CD4-positive, CD25-positive, alpha-beta regulatory T cell (primary cell): Measurements from ENCODE around the gene CIC. TPM values are rescaled to one million over a fixed set of nuclear protein-coding genes. Genes with fewer than 3 reads are reported as not detected.

Source experiments
- ATAC-seq, 2 donors: fragments of 150-1000 bp; cut with Tn5 transposase; one replicate each; pipeline ENCODE4 v1.10.0; 2021; ENCODE audit warnings: low read depth in 2 of 2, moderate number of reproducible peaks in 2 of 2, moderate library complexity in 1 of 2
- DNase-seq, 3 donors: peaks; one replicate each; pipeline versions ENCODE4 v3.0.0 to v3.0.0-alpha.2; 2012 to 2022; ENCODE audit warnings: mixed read lengths in 1 of 3
- H3K27ac ChIP-seq: one replicate; pipeline ENCODE4 v1.7.0; 2013; ENCODE audit warnings: mild to moderate bottlenecking, low read length; ENCODE audit not compliant: insufficient read depth, poor library complexity, severe bottlenecking
- H3K27me3 ChIP-seq: one replicate; pipeline ENCODE4 v1.7.0; 2013; ENCODE audit warnings: low read length; ENCODE audit not compliant: control insufficient read depth, insufficient read depth
- H3K36me3 ChIP-seq: one replicate; pipeline ENCODE4 v1.7.0; 2013; ENCODE audit warnings: mild to moderate bottlenecking, low read length, moderate library complexity; ENCODE audit not compliant: control insufficient read depth, insufficient read depth
- H3K4me1 ChIP-seq: 2 replicates; pipeline ENCODE4 v1.7.0; 2013; ENCODE audit warnings: mild to moderate bottlenecking, low read length; ENCODE audit not compliant: insufficient read depth, control insufficient read depth, poor library complexity, severe bottlenecking
- H3K4me3 ChIP-seq: one replicate; pipeline ENCODE4 v1.7.0; 2013; ENCODE audit warnings: low read depth, mild to moderate bottlenecking, low read length, moderate library complexity
- H3K9me3 ChIP-seq, 2 experiments: 1 replicate in 1 of 2; 2 replicates in 1 of 2; pipeline ENCODE4 v1.7.0; 2013; ENCODE audit warnings: low read length in 2 of 2, mild to moderate bottlenecking in 1 of 2, moderate library complexity in 1 of 2; ENCODE audit not compliant: control insufficient read depth in 2 of 2
- H3K27ac Mint-ChIP-seq, 3 donors: one replicate each; pipeline ENCODE4 v1.8.0; 2020 to 2022; ENCODE audit warnings: mild to moderate bottlenecking in 3 of 3, mixed read lengths in 3 of 3, moderate library complexity in 2 of 3
- H3K27me3 Mint-ChIP-seq: one replicate; pipeline ENCODE4 v1.8.0; 2022; ENCODE audit warnings: mild to moderate bottlenecking, mixed read lengths
- H3K36me3 Mint-ChIP-seq: one replicate; pipeline ENCODE4 v1.8.0; 2020; ENCODE audit warnings: mixed read lengths
- H3K4me1 Mint-ChIP-seq, 4 donors: one replicate each; pipeline ENCODE4 v1.8.0; 2020 to 2022; ENCODE audit warnings: mixed read lengths in 4 of 4, mild to moderate bottlenecking in 1 of 4
- H3K4me3 Mint-ChIP-seq, 4 donors: one replicate each; pipeline ENCODE4 v1.8.0; 2020 to 2022; ENCODE audit warnings: mild to moderate bottlenecking in 4 of 4, mixed read lengths in 4 of 4, moderate library complexity in 3 of 4
- H3K9me3 Mint-ChIP-seq, 7 donors: one replicate each; pipeline ENCODE4 v1.8.0; 2020 to 2022; ENCODE audit warnings: mixed read lengths in 7 of 7, mild to moderate bottlenecking in 3 of 7, moderate library complexity in 2 of 7
- polyA plus RNA-seq, 4 donors: library from polyadenylated mRNA; unstranded; fragments of 300-500 nt; fragmentation: Illumina TruSeq; gene quantifications; one replicate each; pipeline ENCODE4 v1.2.3, GENCODE V29; 2021
- total RNA-seq: library from RNA; stranded (reverse); gene quantifications from one replicate; pipeline ENCODE4 v1.2.3, GENCODE V29; 2022

The CIC gene
- total and polyA plus RNA-seq, 5 donors from 2014 or later = 0.41 to 124 (median 0.80) TPM

DNA sequence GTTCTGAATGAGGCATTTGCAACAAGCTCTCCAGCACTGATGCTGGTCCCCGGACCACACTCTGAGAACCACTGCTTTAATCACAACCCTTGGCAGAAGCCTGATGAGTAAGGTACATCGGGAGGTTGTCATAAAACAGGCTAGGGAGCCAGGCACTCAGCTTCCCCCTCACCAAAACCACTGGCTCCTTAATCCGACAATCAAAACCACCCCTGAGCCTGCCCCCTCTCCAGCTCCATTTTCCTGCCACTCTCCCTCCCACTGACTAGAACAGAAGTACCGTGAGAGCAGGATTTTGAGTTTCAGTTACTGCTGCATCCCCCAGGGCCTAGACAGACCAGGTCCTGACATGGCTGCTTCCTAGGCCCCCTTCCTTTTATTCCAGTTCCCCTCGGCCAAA, 33.9 kb upstream of the CIC start:
- Histone ChIP-seq H3K4me1 (peaks cover 6% of the 10 kb centered on the region), H3K36me3 (peaks cover 79% of the 10 kb centered on the region), H3K9me3 (no peaks in the 10 kb centered on the region), H3K4me3 (no peak overlapping the region), H3K27me3 (no peaks in the 10 kb centered on the region), H3K27ac (no peak overlapping the region)
- Mint-ChIP-seq H3K27ac (no peak overlapping the region), H3K27me3 (no peaks in the 10 kb centered on the region), H3K4me3 (no peak overlapping the region), H3K36me3 (peaks cover 28% of the 10 kb centered on the region), H3K4me1 (peaks cover 0 to 36% (median 16%) of the 10 kb centered on the region in 4 donors), H3K9me3 (no peaks in the 10 kb centered on the region)
- DNase-seq (no peak), ATAC-seq (no peak)

DNA sequence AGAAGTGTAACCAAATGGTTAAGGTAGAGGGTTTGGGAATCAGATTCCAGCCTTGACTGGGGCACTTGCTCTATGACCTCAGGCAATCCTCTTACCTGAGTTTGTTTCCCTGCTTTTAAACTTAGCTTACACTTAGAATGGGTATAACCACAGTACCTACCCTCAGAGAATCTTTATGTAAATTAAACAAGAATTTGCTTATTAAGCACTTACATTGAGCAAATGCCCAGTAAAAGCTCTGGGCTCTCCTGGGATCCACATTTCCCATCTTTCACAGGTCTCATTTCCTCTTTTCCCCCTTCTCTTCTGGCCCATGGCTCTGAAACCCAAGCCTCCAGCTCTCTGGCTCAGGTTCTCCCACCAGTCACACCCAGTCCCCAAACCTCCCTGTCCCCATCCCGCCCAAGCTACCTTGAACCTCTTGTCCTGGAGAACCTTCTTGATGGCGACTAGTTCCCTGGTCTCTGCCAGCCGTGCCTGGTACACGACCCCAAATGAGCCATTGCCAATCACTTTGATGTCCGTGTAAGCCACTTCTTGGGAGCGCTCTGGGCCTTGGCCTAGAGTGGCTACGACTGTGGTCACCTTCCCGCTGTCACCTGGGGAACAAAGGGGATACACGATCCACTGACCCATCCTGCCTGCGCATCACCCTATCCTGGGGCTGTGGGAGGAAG, 29.4 kb upstream of the CIC start:
- Histone ChIP-seq H3K4me1 (peaks cover 37% of the 10 kb centered on the region), H3K27ac (no peak overlapping the region), H3K36me3 (peaks cover 42% of the 10 kb centered on the region), H3K27me3 (no peaks in the 10 kb centered on the region), H3K4me3 (no peak overlapping the region), H3K9me3 (no peaks in the 10 kb centered on the region)
- Mint-ChIP-seq H3K36me3 (peaks cover 26% of the 10 kb centered on the region), H3K9me3 (no peaks in the 10 kb centered on the region), H3K4me3 (peak overlapping the region in 3 of 4 donors; percentile 67 to 86 (median 68)), H3K4me1 (peaks cover 4 to 60% (median 34%) of the 10 kb centered on the region in 4 donors), H3K27me3 (no peaks in the 10 kb centered on the region), H3K27ac (peak overlapping the region; percentile 80 to 85 (median 80))
- no peak for ATAC-seq
- no peak for DNase-seq

DNA sequence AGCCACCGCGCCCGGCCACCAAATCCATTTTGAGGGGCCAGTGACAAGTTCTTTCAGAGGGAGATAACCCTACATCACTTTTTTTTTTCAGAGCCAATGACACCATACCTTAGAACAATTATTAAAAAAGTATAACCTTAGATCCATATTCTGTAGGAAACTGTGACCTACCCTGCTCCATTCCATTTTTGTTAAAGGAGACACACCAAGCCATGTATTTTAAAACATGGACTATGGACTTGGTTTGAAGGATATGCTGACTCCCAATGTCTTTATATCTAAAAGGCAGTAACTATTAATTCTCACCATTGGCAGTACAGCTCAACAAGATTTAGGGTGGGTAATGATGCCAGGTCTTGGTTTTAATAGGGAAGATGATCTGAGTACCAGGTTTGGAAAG, 27.8 kb upstream of the CIC start:
- peak overlapping the region; percentile 89 for H3K27ac ChIP-seq
- no peaks in the 10 kb centered on the region for H3K9me3 Mint-ChIP-seq
- H3K27me3 ChIP-seq = no peaks in the 10 kb centered on the region
- peaks cover 41% of the 10 kb centered on the region for H3K4me1 ChIP-seq
- peaks cover 8 to 63% (median 41%) of the 10 kb centered on the region in 4 donors for H3K4me1 Mint-ChIP-seq
- H3K36me3 ChIP-seq = peaks cover 28% of the 10 kb centered on the region
- H3K36me3 Mint-ChIP-seq = peaks cover 19% of the 10 kb centered on the region
- H3K27ac Mint-ChIP-seq = peak overlapping the region; percentile 49 to 90 (median 60)
- DNase-seq (no peak), ATAC-seq (no peak)
- peak overlapping the region; percentile 80 to 90 (median 89) for H3K4me3 Mint-ChIP-seq
- H3K27me3 Mint-ChIP-seq = no peaks in the 10 kb centered on the region
- no peaks in the 10 kb centered on the region for H3K9me3 ChIP-seq
- H3K4me3 ChIP-seq = peak overlapping the region; percentile 95

- no peaks in the 10 kb centered on the region for H3K9me3 Mint-ChIP-seq
- Histone ChIP-seq H3K27ac (peak overlapping the region; percentile 89), H3K27me3 (no peaks in the 10 kb centered on the region), H3K9me3 (no peaks in the 10 kb centered on the region), H3K36me3 (peaks cover 20% of the 10 kb centered on the region), H3K4me1 (peaks cover 41% of the 10 kb centered on the region), H3K4me3 (peak overlapping the region; percentile 95)
- ATAC-seq = no peak
- peaks cover 14% of the 10 kb centered on the region for H3K36me3 Mint-ChIP-seq
- DNase-seq = peak in 1 of 3 donors; percentile 35
- H3K4me1 Mint-ChIP-seq = peaks cover 8 to 65% (median 45%) of the 10 kb centered on the region in 4 donors
- H3K27me3 Mint-ChIP-seq = no peaks in the 10 kb centered on the region
- H3K27ac Mint-ChIP-seq = peak overlapping the region; percentile 60 to 93 (median 90)
- H3K4me3 Mint-ChIP-seq = peak overlapping the region; percentile 86 to 90 (median 89)
Measured at GRCh38 chr19:42242069-42242511, 27.0 kb upstream of the CIC start.

DNA sequence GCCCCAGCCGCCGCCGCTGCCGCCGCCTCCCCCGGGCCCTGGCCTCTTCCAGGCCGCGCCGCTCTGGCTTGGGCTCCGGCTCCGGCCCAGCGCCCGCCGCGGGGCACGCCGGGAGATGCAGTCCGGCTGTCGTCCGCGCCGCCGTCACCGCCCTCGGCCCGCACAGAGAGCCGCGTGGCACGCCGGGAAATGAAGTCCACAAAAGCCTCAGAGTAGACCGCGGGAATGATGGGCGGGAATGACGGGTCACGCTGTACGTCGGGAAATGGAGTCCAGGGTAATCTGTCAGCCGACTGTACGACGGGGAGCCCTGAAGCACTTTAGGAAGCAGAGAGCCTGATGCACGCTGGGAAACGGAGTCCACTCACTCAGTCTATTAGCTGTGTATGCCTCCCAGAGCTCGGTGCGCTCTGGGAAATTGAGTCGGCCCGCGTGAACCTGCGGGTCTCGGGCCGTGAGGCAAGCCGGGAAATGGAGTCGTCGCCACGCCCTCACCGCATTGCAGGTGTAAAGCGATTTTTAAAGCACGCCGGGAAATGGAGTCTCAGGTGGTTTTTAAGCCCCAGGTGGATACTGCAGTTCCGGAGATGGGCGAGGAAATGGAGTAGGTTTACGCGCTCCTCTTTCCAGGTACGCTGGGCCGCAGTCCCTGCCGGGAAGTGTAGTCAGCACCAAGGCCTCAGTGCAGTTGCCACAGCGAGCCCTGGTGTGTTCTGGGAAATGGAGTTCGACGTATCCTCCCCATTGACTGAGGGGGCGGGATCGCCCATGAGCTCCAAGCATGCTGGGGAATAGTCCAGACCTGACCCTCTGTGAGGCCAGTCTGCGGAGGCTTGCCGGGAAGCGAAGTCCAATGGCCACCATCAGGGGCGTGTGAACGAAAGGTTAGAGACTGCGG, 26.3 kb upstream of the CIC start, which contains the start of gene GSK3A:
TSS of gene GSK3A (minus strand) at position 91 of the 898 bp plus-strand sequence. CDS start 137 bp downstream, outside the sequence.
- Histone ChIP-seq H3K27ac (peak within 1 kb of the TSS; percentile 89), H3K9me3 (no peaks in the 10 kb centered on the region), H3K27me3 (no peaks in the 10 kb centered on the region), H3K4me1 (peaks cover 41% of the 10 kb centered on the region), H3K4me3 (peak within 1 kb of the TSS; percentile 95), H3K36me3 (peaks cover 17% of the 10 kb centered on the region)
- Mint-ChIP-seq H3K9me3 (no peaks in the 10 kb centered on the region), H3K4me3 (peak within 1 kb of the TSS; percentile 86 to 100 (median 98)), H3K36me3 (peaks cover 14% of the 10 kb centered on the region), H3K4me1 (peaks cover 8 to 65% (median 45%) of the 10 kb centered on the region in 4 donors), H3K27ac (peak within 1 kb of the TSS; percentile 93 to 98 (median 97)), H3K27me3 (no peaks in the 10 kb centered on the region)
- ATAC-seq (peak; percentile 79 to 81), DNase-seq (peak; percentile 95 to 99 (median 98))

DNA sequence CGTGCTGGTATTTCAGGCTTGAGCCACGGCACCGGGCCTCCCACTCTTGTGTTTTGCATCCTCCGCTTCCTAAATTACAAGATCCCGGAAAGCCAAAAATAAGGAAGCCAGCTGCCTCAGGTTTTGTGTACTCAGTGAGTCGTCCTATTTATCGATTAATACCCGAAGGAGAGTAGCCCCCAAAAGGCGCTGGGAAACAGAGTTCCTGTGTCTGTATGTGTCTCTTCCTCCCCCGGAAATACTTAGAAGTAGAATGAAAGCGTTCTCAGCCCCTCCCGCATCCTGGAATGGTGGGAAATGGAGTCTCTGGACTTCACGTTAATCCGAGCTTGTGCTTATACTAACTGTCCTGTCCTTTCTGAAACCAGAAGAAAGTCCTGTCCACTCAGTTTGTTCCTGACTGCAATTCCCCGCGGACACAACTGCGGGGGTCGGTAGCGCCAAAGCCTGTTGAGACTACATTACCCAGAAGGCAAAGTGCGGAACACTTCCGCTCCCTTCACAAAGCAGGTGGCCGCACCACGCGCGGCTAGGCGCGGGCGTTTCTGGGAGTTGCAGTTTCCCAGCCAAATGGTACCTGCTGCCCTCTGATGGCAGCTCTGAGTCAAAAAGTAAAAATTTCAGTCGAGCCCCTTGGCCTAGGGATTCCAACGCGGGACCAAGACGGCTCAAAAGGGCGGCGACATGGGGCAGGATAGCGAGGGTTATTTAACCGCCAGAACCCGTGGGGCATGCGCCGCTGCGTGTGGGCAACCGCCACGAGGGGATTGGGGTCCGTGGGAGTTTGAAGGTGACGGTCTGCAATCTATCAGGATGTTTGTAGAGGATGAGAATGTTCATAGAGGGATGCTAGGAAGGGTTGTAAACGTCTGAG, 24.5 kb upstream of the CIC start:
- peaks cover 8 to 58% (median 39%) of the 10 kb centered on the region in 4 donors for H3K4me1 Mint-ChIP-seq
- peak; percentile 40 to 44 for ATAC-seq
- Histone ChIP-seq H3K27me3 (no peaks in the 10 kb centered on the region), H3K4me3 (peak overlapping the region; percentile 99), H3K36me3 (peaks cover 10% of the 10 kb centered on the region), H3K27ac (peak overlapping the region; percentile 89), H3K4me1 (peaks cover 41% of the 10 kb centered on the region), H3K9me3 (no peaks in the 10 kb centered on the region)
- DNase-seq = peak; percentile 88 to 97 (median 93)
- peaks cover 7% of the 10 kb centered on the region for H3K36me3 Mint-ChIP-seq
- peak overlapping the region; percentile 93 to 99 (median 99) for H3K27ac Mint-ChIP-seq
- no peaks in the 10 kb centered on the region for H3K27me3 Mint-ChIP-seq
- H3K4me3 Mint-ChIP-seq = peak overlapping the region; percentile 90 to 100 (median 98)
- no peaks in the 10 kb centered on the region for H3K9me3 Mint-ChIP-seq

GRCh38 chr19:42245231-42245630, 23.8 kb upstream of the CIC start:
- H3K4me1 Mint-ChIP-seq = peaks cover 8 to 58% (median 35%) of the 10 kb centered on the region in 4 donors

More at GRCh38 chr19:42245231-42245630, 23.8 kb upstream of the CIC start:
- ATAC-seq = no peak
- no peak for DNase-seq
- Histone ChIP-seq H3K4me3 (peak overlapping the region; percentile 99), H3K36me3 (peaks cover 3% of the 10 kb centered on the region), H3K4me1 (peaks cover 34% of the 10 kb centered on the region), H3K27me3 (no peaks in the 10 kb centered on the region), H3K27ac (peak overlapping the region; percentile 89), H3K9me3 (no peaks in the 10 kb centered on the region)
- Mint-ChIP-seq H3K27me3 (no peaks in the 10 kb centered on the region), H3K27ac (peak overlapping the region; percentile 93 to 99 (median 99)), H3K36me3 (peaks cover 2% of the 10 kb centered on the region), H3K4me3 (peak overlapping the region; percentile 90 to 100 (median 98)), H3K9me3 (no peaks in the 10 kb centered on the region)
